Duodenal mucosa (tissue), 2 donors: ENCODE measurements around the gene TNS3.

Experiments used
- H3K27ac ChIP-seq: one replicate; pipeline ENCODE4 v1.7.0; 2013; ENCODE audit warnings: low read depth, low read length
- H3K27me3 ChIP-seq, 2 donors: one replicate each; pipeline ENCODE4 v1.7.0; 2013; ENCODE audit warnings: low read length in 2 of 2, control low read depth in 1 of 2; ENCODE audit not compliant: insufficient read depth in 2 of 2, control insufficient read depth in 1 of 2
- H3K36me3 ChIP-seq, 2 donors: one replicate each; pipeline ENCODE4 v1.7.0; 2013; ENCODE audit warnings: low read length in 2 of 2, control low read depth in 1 of 2; ENCODE audit not compliant: insufficient read depth in 2 of 2, control insufficient read depth in 1 of 2
- H3K4me1 ChIP-seq, 2 donors: one replicate each; pipeline ENCODE4 v1.7.0; 2013; ENCODE audit warnings: low read length in 2 of 2, control low read depth in 1 of 2; ENCODE audit not compliant: insufficient read depth in 2 of 2, control insufficient read depth in 1 of 2
- H3K4me3 ChIP-seq, 2 donors: one replicate each; pipeline ENCODE4 v1.7.0; 2013; ENCODE audit warnings: low read length in 2 of 2, low read depth in 1 of 2
- H3K9ac ChIP-seq, 2 donors: one replicate each; pipeline ENCODE4 v1.7.0; 2013; ENCODE audit warnings: low read length in 2 of 2, low read depth in 1 of 2
- H3K9me3 ChIP-seq, 2 donors: one replicate each; pipeline ENCODE4 v1.7.0; 2013; ENCODE audit warnings: low read length in 2 of 2, control low read depth in 1 of 2; ENCODE audit not compliant: control insufficient read depth in 1 of 2

Gene TNS3

GRCh38 chr7:47260270-47260669 is 321.6 kb downstream of the TNS3 start:
- Histone ChIP-seq H3K27me3 (no peaks in the 10 kb centered on the region), H3K27ac (no peak overlapping the region), H3K9ac (no peak overlapping the region), H3K4me3 (no peak overlapping the region), H3K9me3 (no peaks in the 10 kb centered on the region), H3K4me1 (no peaks in the 10 kb centered on the region), H3K36me3 (no peaks in the 10 kb centered on the region)

- Histone ChIP-seq H3K9ac (no peak overlapping the region), H3K36me3 (no peaks in the 10 kb centered on the region), H3K27me3 (no peaks in the 10 kb centered on the region), H3K4me3 (no peak overlapping the region), H3K27ac (no peak overlapping the region), H3K9me3 (no peaks in the 10 kb centered on the region), H3K4me1 (no peaks in the 10 kb centered on the region)
These were observed 322.2 kb downstream of the TNS3 start for GRCh38 chr7:47259682-47260081.

- H3K27me3 ChIP-seq, result no peaks in the 10 kb centered on the region
- H3K4me3 ChIP-seq, result no peak overlapping the region
- no peak overlapping the region for H3K27ac ChIP-seq
- peaks cover 0 to under 1% of the 10 kb centered on the region in 2 donors for H3K4me1 ChIP-seq
- no peaks in the 10 kb centered on the region for H3K9me3 ChIP-seq
- H3K9ac ChIP-seq, result no peak overlapping the region
- H3K36me3 ChIP-seq, result no peaks in the 10 kb centered on the region
These were observed 323.1 kb downstream of the TNS3 start for GRCh38 chr7:47258798-47259197.

- Histone ChIP-seq H3K4me3 (no peak overlapping the region), H3K27ac (no peak overlapping the region), H3K9me3 (no peaks in the 10 kb centered on the region), H3K4me1 (peaks cover 0 to 4% of the 10 kb centered on the region in 2 donors), H3K36me3 (no peaks in the 10 kb centered on the region), H3K9ac (no peak overlapping the region), H3K27me3 (no peaks in the 10 kb centered on the region)
These were observed 325.9 kb downstream of the TNS3 start for GRCh38 chr7:47256016-47256415.

- H3K9ac ChIP-seq, result no peak overlapping the region
- no peaks in the 10 kb centered on the region for H3K27me3 ChIP-seq
- H3K4me3 ChIP-seq, result no peak overlapping the region
- H3K27ac ChIP-seq, result no peak overlapping the region
- H3K4me1 ChIP-seq, result peaks cover 0 to 4% of the 10 kb centered on the region in 2 donors
- H3K36me3 ChIP-seq, result no peaks in the 10 kb centered on the region
- H3K9me3 ChIP-seq, result no peaks in the 10 kb centered on the region
These were observed 326.5 kb downstream of the TNS3 start for GRCh38 chr7:47255441-47255840.

GRCh38 chr7:47255007-47255406 is 326.9 kb downstream of the TNS3 start:
- no peak overlapping the region for H3K9ac ChIP-seq
- H3K9me3 ChIP-seq, result no peaks in the 10 kb centered on the region
- peaks cover 0 to 4% of the 10 kb centered on the region in 2 donors for H3K4me1 ChIP-seq
- H3K36me3 ChIP-seq, result no peaks in the 10 kb centered on the region
- H3K27ac ChIP-seq, result no peak overlapping the region
- no peaks in the 10 kb centered on the region for H3K27me3 ChIP-seq
- H3K4me3 ChIP-seq, result no peak overlapping the region

GRCh38 chr7:47254081-47254977 is 327.6 kb downstream of the TNS3 start:
- peak overlapping the region; percentile 69 to 73 for H3K4me3 ChIP-seq
- H3K9ac ChIP-seq, result peak overlapping the region; percentile 51 to 67
- peak overlapping the region; percentile 34 for H3K27ac ChIP-seq
- H3K4me1 ChIP-seq, result peaks cover 0 to 4% of the 10 kb centered on the region in 2 donors
- no peaks in the 10 kb centered on the region for H3K9me3 ChIP-seq
- H3K27me3 ChIP-seq, result no peaks in the 10 kb centered on the region
- no peaks in the 10 kb centered on the region for H3K36me3 ChIP-seq

GRCh38 chr7:47253650-47254080 is 328.2 kb downstream of the TNS3 start:
- peak overlapping the region; percentile 34 for H3K27ac ChIP-seq
- H3K4me1 ChIP-seq, result peaks cover 0 to 4% of the 10 kb centered on the region in 2 donors
- H3K36me3 ChIP-seq, result no peaks in the 10 kb centered on the region
- no peaks in the 10 kb centered on the region for H3K9me3 ChIP-seq
- H3K4me3 ChIP-seq, result peak overlapping the region; percentile 69 to 73
- peak overlapping the region; percentile 51 to 67 for H3K9ac ChIP-seq
- no peaks in the 10 kb centered on the region for H3K27me3 ChIP-seq

GRCh38 chr7:47252675-47253074 is 329.2 kb downstream of the TNS3 start:
- Histone ChIP-seq H3K9me3 (no peaks in the 10 kb centered on the region), H3K36me3 (no peaks in the 10 kb centered on the region), H3K27ac (no peak overlapping the region), H3K4me3 (no peak overlapping the region), H3K9ac (no peak overlapping the region), H3K4me1 (peaks cover 0 to 4% of the 10 kb centered on the region in 2 donors), H3K27me3 (no peaks in the 10 kb centered on the region)

- Histone ChIP-seq H3K9ac (no peak overlapping the region), H3K4me1 (peaks cover 0 to 4% of the 10 kb centered on the region in 2 donors), H3K36me3 (no peaks in the 10 kb centered on the region), H3K4me3 (no peak overlapping the region), H3K27ac (no peak overlapping the region), H3K9me3 (no peaks in the 10 kb centered on the region), H3K27me3 (no peaks in the 10 kb centered on the region)
These were observed 332.6 kb downstream of the TNS3 start for GRCh38 chr7:47249361-47249760.
